ENCODE measurements around the gene GPC6.
A peak's percentile ranks its signal among the peaks of the same experiment; 100 is the strongest.

The GPC6 gene

GRCh38 chr13:93233997-93234416, 7.4 kb downstream of the GPC6 start:
- TF ChIP-seq CTCF (IDR thresholded peaks at IDR 0.05; ENCODE audit: low read length) (peak; percentile 48), EZH2 (optimal IDR thresholded peaks at IDR 0.05; ENCODE audit: low read depth, low read length) (no peak), EZH2phosphoT487 (IDR thresholded peaks at IDR 0.05; ENCODE audit: low read length) (no peak)
- DNase-seq = peak; percentile 66
- Histone ChIP-seq H3K9me2 (replicated peaks; ENCODE audit: insufficient read depth, low read length) (no peaks in the 10 kb centered on the region), H3K4me2 (ENCODE audit: low read depth, low read length) (no peak overlapping the region), H3K27ac (ENCODE audit: low read length) (no peak overlapping the region), H3K4me1 (ENCODE audit: low read length) (no peaks in the 10 kb centered on the region), H3K27me3 (replicated peaks; ENCODE audit: insufficient read depth, low read length) (no peaks in the 10 kb centered on the region), H2AFZ (ENCODE audit: low read length) (no peak overlapping the region), H3K4me3 (ENCODE audit: low read length) (no peak overlapping the region), H3K79me2 (ENCODE audit: low read length) (no peaks in the 10 kb centered on the region), H3K9ac (ENCODE audit: low read length) (no peak overlapping the region), H3F3A (ENCODE audit: insufficient read depth, low read length) (no peaks in the 10 kb centered on the region), H4K20me1 (ENCODE audit: insufficient read depth, low read length) (no peaks in the 10 kb centered on the region), H3K9me3 (replicated peaks; ENCODE audit: insufficient read depth, low read length) (no peaks in the 10 kb centered on the region), H3K36me3 (replicated peaks; ENCODE audit: insufficient read depth, low read length) (no peaks in the 10 kb centered on the region)

- H3K4me3 ChIP-seq (ENCODE audit: low read length) = no peak overlapping the region
- no peaks in the 10 kb centered on the region for H4K20me1 ChIP-seq (ENCODE audit: insufficient read depth, low read length)
- TF ChIP-seq CTCF (IDR thresholded peaks at IDR 0.05; ENCODE audit: low read length) (no peak), EZH2 (optimal IDR thresholded peaks at IDR 0.05; ENCODE audit: low read depth, low read length) (no peak), EZH2phosphoT487 (IDR thresholded peaks at IDR 0.05; ENCODE audit: low read length) (no peak)
- no peaks in the 10 kb centered on the region for H3K79me2 ChIP-seq (ENCODE audit: low read length)
- no peak overlapping the region for H3K4me2 ChIP-seq (ENCODE audit: low read depth, low read length)
- no peaks in the 10 kb centered on the region for H3K36me3 ChIP-seq (replicated peaks; ENCODE audit: insufficient read depth, low read length)
- DNase-seq = no peak
- no peak overlapping the region for H3K27ac ChIP-seq (ENCODE audit: low read length)
- no peak overlapping the region for H2AFZ ChIP-seq (ENCODE audit: low read length)
- no peaks in the 10 kb centered on the region for H3K9me3 ChIP-seq (replicated peaks; ENCODE audit: insufficient read depth, low read length)
- no peaks in the 10 kb centered on the region for H3F3A ChIP-seq (ENCODE audit: insufficient read depth, low read length)
- H3K9me2 ChIP-seq (replicated peaks; ENCODE audit: insufficient read depth, low read length) = no peaks in the 10 kb centered on the region
- H3K9ac ChIP-seq (ENCODE audit: low read length) = no peak overlapping the region
- H3K4me1 ChIP-seq (ENCODE audit: low read length) = no peaks in the 10 kb centered on the region
- no peaks in the 10 kb centered on the region for H3K27me3 ChIP-seq (replicated peaks; ENCODE audit: insufficient read depth, low read length)
Observed at GRCh38 chr13:93234459-93234858, 7.9 kb downstream of the GPC6 start.

- no peak overlapping the region for H3K9ac ChIP-seq (ENCODE audit: low read length)
- no peaks in the 10 kb centered on the region for H3K27me3 ChIP-seq (replicated peaks; ENCODE audit: insufficient read depth, low read length)
- TF ChIP-seq EZH2 (optimal IDR thresholded peaks at IDR 0.05; ENCODE audit: low read depth, low read length) (no peak), CTCF (IDR thresholded peaks at IDR 0.05; ENCODE audit: low read length) (no peak), EZH2phosphoT487 (IDR thresholded peaks at IDR 0.05; ENCODE audit: low read length) (no peak)
- H3K4me1 ChIP-seq (ENCODE audit: low read length) = no peaks in the 10 kb centered on the region
- H3K79me2 ChIP-seq (ENCODE audit: low read length) = no peaks in the 10 kb centered on the region
- H3K4me3 ChIP-seq (ENCODE audit: low read length) = no peak overlapping the region
- H3K27ac ChIP-seq (ENCODE audit: low read length) = no peak overlapping the region
- no peaks in the 10 kb centered on the region for H4K20me1 ChIP-seq (ENCODE audit: insufficient read depth, low read length)
- H3F3A ChIP-seq (ENCODE audit: insufficient read depth, low read length) = no peaks in the 10 kb centered on the region
- H2AFZ ChIP-seq (ENCODE audit: low read length) = no peak overlapping the region
- H3K4me2 ChIP-seq (ENCODE audit: low read depth, low read length) = no peak overlapping the region
- no peaks in the 10 kb centered on the region for H3K36me3 ChIP-seq (replicated peaks; ENCODE audit: insufficient read depth, low read length)
- H3K9me3 ChIP-seq (replicated peaks; ENCODE audit: insufficient read depth, low read length) = no peaks in the 10 kb centered on the region
- no peaks in the 10 kb centered on the region for H3K9me2 ChIP-seq (replicated peaks; ENCODE audit: insufficient read depth, low read length)
- DNase-seq = no peak
Observed at GRCh38 chr13:93235258-93236015, 8.8 kb downstream of the GPC6 start.
